ENCODE data around the gene EMC7. TPM values are rescaled to one million over a fixed set of nuclear protein-coding genes. Genes with fewer than 3 reads are reported as not detected.

The EMC7 gene
- total RNA-seq, 1 experiment from 2014 or later: 38.7 TPM

- no peaks in the 10 kb centered on the region for H3K27me3 ChIP-seq (ENCODE audit: insufficient read depth, low read length)
- ChIA-PET POLR2A (no interaction called here), RAD21 (ENCODE audit: low non-redundant PET in 1 of 2, low total read pairs in 2 of 2, uncharacterized antibody in 2 of 2, unreplicated experiment in 2 of 2) (no interaction called here), CTCF (no interaction called here)
- H3K4me3 ChIP-seq (replicated peaks in 1 of 2; ENCODE audit: low read depth in 1 of 2, low read length in 2 of 2): no peak overlapping the region
- H3K27ac ChIP-seq (ENCODE audit: low read depth, low read length): no peak overlapping the region
- ATAC-seq (no peak), DNase-seq (ENCODE audit: low read depth, low spot score) (no peak)
- H4K20me1 ChIP-seq (ENCODE audit: insufficient read depth): no peaks in the 10 kb centered on the region
- TF ChIP-seq CBX3 (IDR thresholded peaks at IDR 0.05; ENCODE audit: low read depth) (no peak), TCF7L2 (IDR thresholded peaks at IDR 0.05; ENCODE audit: borderline replicate concordance, extremely low read depth, insufficient read depth, insufficient read length) (no peak), SRF (IDR thresholded peaks at IDR 0.05; ENCODE audit: low read depth) (no peak), MAX (IDR thresholded peaks at IDR 0.05) (no peak), EZH2 (IDR thresholded peaks at IDR 0.05) (no peak), CTCF (IDR thresholded peaks at IDR 0.05 in 2 of 3, conservative IDR thresholded peaks at IDR 0.05 in 1 of 3; ENCODE audit: borderline replicate concordance in 1 of 3, insufficient read depth in 1 of 3, low read depth in 2 of 3, low read length in 2 of 3) (no peak), SIN3A (IDR thresholded peaks at IDR 0.05; ENCODE audit: low read depth) (no peak), ZNF274 (IDR thresholded peaks at IDR 0.05; ENCODE audit: low read depth, low read length) (no peak), RAD21 (IDR thresholded peaks at IDR 0.05; ENCODE audit: low read depth) (no peak)
- H3K79me2 ChIP-seq (ENCODE audit: insufficient read depth, low read length): no peaks in the 10 kb centered on the region
- intact Hi-C loops (cut with micrococcal nuclease): no loop called here
- no peaks in the 10 kb centered on the region for H3K9me3 ChIP-seq (ENCODE audit: control insufficient read depth in 1 of 2, insufficient read depth in 1 of 2, low read depth in 1 of 2, low read length in 2 of 2)
- H3K9me2 ChIP-seq (ENCODE audit: insufficient read depth): no peaks in the 10 kb centered on the region
- no peak overlapping the region for H3K9ac ChIP-seq (ENCODE audit: low read length)
- peaks cover 23 to 27% of the 10 kb centered on the region in 2 experiments for H3K36me3 ChIP-seq (ENCODE audit: control insufficient read depth in 1 of 2, insufficient read depth in 2 of 2, low read length in 2 of 2)
- no peak overlapping the region for H2AFZ ChIP-seq (ENCODE audit: low read depth, low read length, poor library complexity, severe bottlenecking)
- BruUV-seq (replicated peaks): no TSS peak
- H3K4me2 ChIP-seq (ENCODE audit: low read length): no peak overlapping the region
- no peaks in the 10 kb centered on the region for H3K4me1 ChIP-seq (ENCODE audit: control insufficient read depth in 1 of 2, insufficient read depth in 2 of 2, low read length in 2 of 2)
These were observed 45.9 kb upstream of the EMC7 start for GRCh38 chr15:34147371-34148140.
